Kidney (tissue), 14 donors: ENCODE measurements around the gene SH2D4B. TPM values are rescaled to one million over a fixed set of nuclear protein-coding genes. Genes with fewer than 3 reads are reported as not detected.

ENCODE experiments used
- DNase-seq, 5 donors: peaks; one replicate each; pipeline ENCODE4 v3.0.0-alpha.2; 2013 to 2020
- FAIRE-seq: peaks from 2 replicates; lab custom pipeline; 2012; peaks lifted over from hg19 to GRCh38; lab: Jason Lieb, UNC
- H3K27ac ChIP-seq, 2 donors: one replicate each; pipeline ENCODE4 v1.7.0; 2013; ENCODE audit warnings: low read depth in 2 of 2, low read length in 2 of 2, inconsistent platforms in 1 of 2
- H3K27me3 ChIP-seq: one replicate; pipeline ENCODE4 v1.7.1; 2013; ENCODE audit warnings: low read length, inconsistent platforms; ENCODE audit not compliant: control insufficient read depth, insufficient read depth
- H3K36me3 ChIP-seq, 3 donors: one replicate each; pipeline versions ENCODE4 v1.7.0 to v1.7.1; 2013; ENCODE audit warnings: low read length in 3 of 3, control low read depth in 1 of 3, inconsistent platforms in 1 of 3; ENCODE audit not compliant: insufficient read depth in 3 of 3, control insufficient read depth in 2 of 3
- H3K4me1 ChIP-seq, 3 donors: one replicate each; pipeline versions ENCODE4 v1.7.0 to v1.7.1; 2013; ENCODE audit warnings: low read length in 3 of 3, inconsistent platforms in 1 of 3, low read depth in 1 of 3; ENCODE audit not compliant: control insufficient read depth in 2 of 3, insufficient read depth in 2 of 3
- H3K4me3 ChIP-seq, 3 donors: one replicate each; pipeline versions ENCODE4 v1.7.0 to v1.8.1; 2013; ENCODE audit warnings: low read length in 3 of 3, control low read depth in 1 of 3, inconsistent platforms in 1 of 3
- H3K9ac ChIP-seq, 3 donors: one replicate each; pipeline versions ENCODE4 v1.7.0 to v1.7.1; 2013; ENCODE audit warnings: low read length in 3 of 3, control low read depth in 1 of 3, inconsistent platforms in 1 of 3
- H3K9me3 ChIP-seq, 3 donors: one replicate each; pipeline versions ENCODE4 v1.7.0 to v1.7.1; 2013; ENCODE audit warnings: low read length in 3 of 3, control low read depth in 1 of 3, inconsistent platforms in 1 of 3; ENCODE audit not compliant: control insufficient read depth in 2 of 3, insufficient read depth in 1 of 3
- CTCF ChIP-seq: IDR thresholded peaks from 3 replicates; pipeline ENCODE4 v1.5.1; 2012; ENCODE audit warnings: mild to moderate bottlenecking, moderate library complexity, borderline replicate concordance; ENCODE audit not compliant: insufficient read depth; ENCODE audit errors: extremely low read depth
- intact Hi-C: fragments of 100-400 bp; cut with DNase I; formaldehyde crosslinking; loops from one replicate; pipeline ENCODE4 v1.11.1; 2022
- polyA plus RNA-seq: library from polyadenylated mRNA; stranded (reverse); fragments of 350-450 nt; fragmentation: Illumina TruSeq; extraction: RNeasy Lipid Tissue Mini Kit (QIAGEN cat#74804); gene quantifications from one replicate; pipeline ENCODE4 v1.2.3, GENCODE V29; 2014; ENCODE audit warnings: low read depth, low replicate concordance; ENCODE audit not compliant: insufficient read depth
- total RNA-seq: library from RNA; stranded (reverse); fragmentation: NEBNext Ultra II Directional; extraction: Animal tissue kit (Norgen Biotek cat#: 25700); gene quantifications from one replicate; pipeline ENCODE4 v1.2.1, GENCODE V29; 2021
- donor health status: control.
- donor health status: control.
- donor health status: control.
- donor health status: control.
- donor health status: control.
- donor health status: DM: yes; HTN: yes; CAD: no.
- donor health status: Normal renal cell carcinoma (clear cell type).

SH2D4B gene
- total and polyA plus RNA-seq, 2 donors from 2014 or later: 0.09 TPM; not detected in 1

DNA sequence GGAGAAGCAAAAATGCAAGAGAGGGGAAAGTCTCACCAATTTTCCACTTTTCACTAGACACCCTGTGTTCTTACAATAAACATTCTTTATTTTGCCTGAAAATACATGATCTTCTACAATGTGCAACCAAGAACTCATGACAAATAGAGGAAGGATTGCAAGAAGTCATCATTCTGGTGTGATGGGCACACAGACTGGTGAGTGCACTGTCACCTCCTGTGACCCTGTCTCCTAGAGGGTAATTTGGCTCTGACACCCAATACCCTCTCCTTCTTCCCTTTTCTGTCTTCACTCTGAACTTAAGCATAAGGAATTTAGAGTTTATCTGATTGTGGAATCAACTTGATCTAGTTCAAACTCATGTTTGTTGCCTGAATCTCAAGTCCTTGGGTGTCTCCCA is 153.7 kb downstream of the SH2D4B start:
- H3K27me3 ChIP-seq: no peaks in the 10 kb centered on the region
- no peak for TF ChIP-seq CTCF
- H3K27ac ChIP-seq: no peak overlapping the region
- intact Hi-C loops: no loop called here
- no peaks in the 10 kb centered on the region for H3K4me1 ChIP-seq
- no peak overlapping the region for H3K9ac ChIP-seq
- FAIRE-seq (no peak), DNase-seq (no peak)
- no peaks in the 10 kb centered on the region for H3K9me3 ChIP-seq
- H3K4me3 ChIP-seq: no peak overlapping the region
- no peaks in the 10 kb centered on the region for H3K36me3 ChIP-seq

DNA sequence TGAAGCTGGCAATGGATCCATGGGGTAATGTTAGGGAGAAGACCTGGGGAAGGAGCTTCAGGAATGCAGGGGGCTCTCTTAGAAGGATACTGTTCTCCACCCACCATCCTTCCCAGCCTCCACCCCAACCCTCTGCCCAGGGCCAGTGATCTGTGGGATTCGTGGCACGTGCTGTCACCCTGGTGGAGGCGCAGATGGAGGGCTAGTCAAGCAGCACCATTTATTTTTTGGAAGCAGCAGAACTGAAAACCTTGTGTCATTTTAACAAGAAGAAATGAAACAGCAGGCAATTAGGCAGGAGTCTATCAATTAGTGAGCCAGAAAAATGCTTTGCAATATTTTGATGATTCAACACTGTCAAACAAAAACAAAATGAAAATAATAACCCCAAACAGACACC is 155.9 kb downstream of the SH2D4B start:
- DNase-seq (no peak), FAIRE-seq (no peak)
- Histone ChIP-seq H3K9ac (no peak overlapping the region), H3K9me3 (no peaks in the 10 kb centered on the region), H3K36me3 (no peaks in the 10 kb centered on the region), H3K4me1 (no peaks in the 10 kb centered on the region), H3K4me3 (no peak overlapping the region), H3K27me3 (no peaks in the 10 kb centered on the region), H3K27ac (no peak overlapping the region)
- TF ChIP-seq CTCF: no peak
- intact Hi-C loops: no loop called here

GRCh38 chr10:80694930-80695329 is 157.2 kb downstream of the SH2D4B start:
- DNase-seq: no peak
- intact Hi-C loops: no loop called here
- Histone ChIP-seq H3K36me3 (no peaks in the 10 kb centered on the region), H3K4me1 (no peaks in the 10 kb centered on the region), H3K27ac (no peak overlapping the region), H3K27me3 (no peaks in the 10 kb centered on the region), H3K4me3 (no peak overlapping the region), H3K9me3 (no peaks in the 10 kb centered on the region), H3K9ac (no peak overlapping the region)
- FAIRE-seq: no peak
- no peak for TF ChIP-seq CTCF

Other genes starting within 250 kb of the SH2D4B start
- 1.1 TPM for gene MAT1A, start 248.2 kb upstream of the SH2D4B start, total RNA-seq
- 2.9 TPM for gene MAT1A, start 248.2 kb upstream of the SH2D4B start, polyA plus RNA-seq
- gene DYDC1, start 181.1 kb upstream of the SH2D4B start, total RNA-seq: not detected
- not detected for gene DYDC1, start 181.1 kb upstream of the SH2D4B start, polyA plus RNA-seq
- 0.57 TPM for gene DYDC2, start 181.1 kb upstream of the SH2D4B start, total RNA-seq
- 0.22 TPM for gene DYDC2, start 181.1 kb upstream of the SH2D4B start, polyA plus RNA-seq
- 69.4 TPM for gene PRXL2A, start 129.4 kb upstream of the SH2D4B start, total RNA-seq
- 101 TPM for gene PRXL2A, start 129.4 kb upstream of the SH2D4B start, polyA plus RNA-seq
- gene TSPAN14, start 83.6 kb upstream of the SH2D4B start, total RNA-seq: 183 TPM
- 36.8 TPM for gene TSPAN14, start 83.6 kb upstream of the SH2D4B start, polyA plus RNA-seq